Muscle layer of duodenum (tissue), 2 donors: ENCODE data around the gene ARFIP2.

Experiments
- H3K27ac ChIP-seq: one replicate; pipeline ENCODE4 v1.7.0; 2013; ENCODE audit warnings: mild to moderate bottlenecking, low read length
- H3K27me3 ChIP-seq: one replicate; pipeline ENCODE4 v1.7.0; 2013; ENCODE audit warnings: low read depth, mild to moderate bottlenecking, control low read depth, low read length
- H3K36me3 ChIP-seq, 2 donors: one replicate each; pipeline ENCODE4 v1.7.0; 2013; ENCODE audit warnings: low read length in 2 of 2, control low read depth in 1 of 2, mild to moderate bottlenecking in 1 of 2; ENCODE audit not compliant: insufficient read depth in 2 of 2, control insufficient read depth in 1 of 2
- H3K4me1 ChIP-seq, 2 donors: one replicate each; pipeline ENCODE4 v1.7.0; 2013; ENCODE audit warnings: low read length in 2 of 2, mild to moderate bottlenecking in 2 of 2, control low read depth in 1 of 2, moderate library complexity in 1 of 2; ENCODE audit not compliant: insufficient read depth in 2 of 2, control insufficient read depth in 1 of 2
- H3K4me3 ChIP-seq, 2 donors: one replicate each; pipeline ENCODE4 v1.7.0; 2013; ENCODE audit warnings: low read length in 2 of 2, low read depth in 1 of 2, mild to moderate bottlenecking in 1 of 2
- H3K9me3 ChIP-seq, 2 donors: one replicate each; pipeline ENCODE4 v1.7.0; 2013; ENCODE audit warnings: low read length in 2 of 2, control low read depth in 1 of 2, mild to moderate bottlenecking in 1 of 2; ENCODE audit not compliant: control insufficient read depth in 1 of 2
- donor health status: healthy.

The ARFIP2 gene

DNA sequence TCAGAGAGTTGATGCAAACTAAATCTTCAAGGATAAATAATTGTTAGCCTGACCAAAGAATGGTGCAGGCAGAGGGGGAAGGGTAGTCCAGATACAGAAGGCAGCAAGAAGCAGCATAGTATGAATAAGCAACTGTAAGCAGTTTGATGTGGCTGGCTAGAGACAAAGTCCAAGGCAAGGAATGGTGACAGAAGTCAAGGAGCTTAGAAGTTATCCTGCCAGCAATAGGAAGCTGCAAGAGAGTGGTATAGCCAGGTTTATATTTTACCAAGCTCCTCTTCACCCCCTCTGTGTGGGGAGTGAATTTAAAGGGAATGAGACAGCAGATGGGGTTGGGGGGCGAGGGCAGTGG lies 22.1 kb downstream of the ARFIP2 start:
- peaks cover 50 to 66% of the 10 kb centered on the region in 2 donors for H3K36me3 ChIP-seq

DNA sequence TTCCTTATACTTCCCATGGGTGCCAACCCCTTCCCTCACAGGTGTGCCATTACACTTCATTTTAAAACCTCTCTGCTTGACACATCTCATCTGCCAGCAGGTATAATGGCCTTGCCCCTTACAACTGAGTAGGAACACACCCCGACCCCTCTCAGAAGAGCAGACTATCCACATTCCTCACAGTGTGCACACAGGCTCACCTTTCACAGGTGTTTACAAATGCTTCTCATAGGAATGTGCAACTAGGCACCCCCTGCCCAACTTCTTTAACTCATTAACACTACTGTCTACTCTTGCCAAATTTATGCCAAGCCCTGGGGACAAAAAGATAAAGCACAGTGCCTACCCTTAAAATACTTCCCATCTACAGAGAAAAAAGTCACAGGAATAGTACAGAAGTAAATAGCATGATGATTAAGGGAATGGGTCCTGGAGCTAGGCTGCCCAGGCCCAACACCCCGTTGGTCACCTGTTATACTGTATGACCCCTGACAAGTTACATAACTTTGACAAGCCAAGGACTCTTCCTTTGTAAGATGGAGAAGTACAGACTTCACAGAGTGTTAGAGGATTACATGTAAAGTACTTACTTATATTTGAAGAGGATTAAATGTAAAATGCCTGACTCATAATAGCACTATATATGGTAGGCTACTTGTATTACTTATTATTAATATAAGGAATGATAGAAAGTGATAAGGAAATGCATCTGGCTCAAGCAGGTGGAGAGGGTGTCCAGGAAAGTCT lies 22.6 kb downstream of the ARFIP2 start:
- Histone ChIP-seq H3K4me1 (no peaks in the 10 kb centered on the region), H3K4me3 (no peak overlapping the region), H3K36me3 (peaks cover 44 to 64% of the 10 kb centered on the region in 2 donors), H3K9me3 (no peaks in the 10 kb centered on the region), H3K27me3 (no peaks in the 10 kb centered on the region), H3K27ac (no peak overlapping the region)

More for the DNA sequence above, 22.1 kb downstream of the ARFIP2 start:
- Histone ChIP-seq H3K4me1 (no peaks in the 10 kb centered on the region), H3K27ac (no peak overlapping the region), H3K9me3 (no peaks in the 10 kb centered on the region), H3K4me3 (no peak overlapping the region), H3K27me3 (no peaks in the 10 kb centered on the region)

DNA sequence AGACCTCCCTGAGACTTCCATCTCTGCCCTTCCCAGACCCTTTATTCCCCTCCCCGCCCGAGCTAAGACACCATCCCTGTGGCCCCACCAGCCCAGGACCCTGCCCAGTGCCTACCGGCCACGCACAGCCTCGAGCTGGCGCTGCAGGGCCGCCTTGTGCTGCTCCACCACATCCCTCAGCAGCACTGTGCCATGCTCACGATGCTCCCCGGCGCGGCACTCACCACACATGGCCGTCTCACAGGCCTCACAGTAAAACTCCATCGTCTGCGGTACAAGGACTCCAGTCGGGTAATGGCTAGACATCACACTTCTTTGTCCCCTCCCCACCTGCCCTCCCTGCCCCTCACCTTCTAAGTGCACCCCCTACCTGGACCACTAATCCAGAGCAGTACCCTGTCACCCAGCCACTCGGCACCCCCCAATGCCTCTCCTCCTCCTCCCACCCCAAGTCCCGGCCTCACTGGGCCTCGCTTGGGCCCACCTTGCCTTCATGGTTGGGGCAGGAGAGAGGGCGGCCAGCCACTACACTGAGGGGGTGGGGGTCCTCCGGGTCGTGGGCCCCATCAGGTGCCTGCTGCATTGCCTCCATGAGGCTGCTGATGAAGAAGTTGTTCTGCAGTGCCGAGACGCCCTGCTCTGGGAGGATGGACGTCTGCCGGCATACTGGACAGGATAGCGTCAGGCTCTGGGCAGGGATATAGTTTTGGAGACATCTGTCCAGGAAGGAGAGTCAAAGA lies 23.4 kb downstream of the ARFIP2 start:
- Histone ChIP-seq H3K27ac (no peak overlapping the region), H3K4me3 (no peak overlapping the region), H3K4me1 (no peaks in the 10 kb centered on the region), H3K27me3 (no peaks in the 10 kb centered on the region), H3K9me3 (no peaks in the 10 kb centered on the region), H3K36me3 (peaks cover 41 to 68% of the 10 kb centered on the region in 2 donors)

DNA sequence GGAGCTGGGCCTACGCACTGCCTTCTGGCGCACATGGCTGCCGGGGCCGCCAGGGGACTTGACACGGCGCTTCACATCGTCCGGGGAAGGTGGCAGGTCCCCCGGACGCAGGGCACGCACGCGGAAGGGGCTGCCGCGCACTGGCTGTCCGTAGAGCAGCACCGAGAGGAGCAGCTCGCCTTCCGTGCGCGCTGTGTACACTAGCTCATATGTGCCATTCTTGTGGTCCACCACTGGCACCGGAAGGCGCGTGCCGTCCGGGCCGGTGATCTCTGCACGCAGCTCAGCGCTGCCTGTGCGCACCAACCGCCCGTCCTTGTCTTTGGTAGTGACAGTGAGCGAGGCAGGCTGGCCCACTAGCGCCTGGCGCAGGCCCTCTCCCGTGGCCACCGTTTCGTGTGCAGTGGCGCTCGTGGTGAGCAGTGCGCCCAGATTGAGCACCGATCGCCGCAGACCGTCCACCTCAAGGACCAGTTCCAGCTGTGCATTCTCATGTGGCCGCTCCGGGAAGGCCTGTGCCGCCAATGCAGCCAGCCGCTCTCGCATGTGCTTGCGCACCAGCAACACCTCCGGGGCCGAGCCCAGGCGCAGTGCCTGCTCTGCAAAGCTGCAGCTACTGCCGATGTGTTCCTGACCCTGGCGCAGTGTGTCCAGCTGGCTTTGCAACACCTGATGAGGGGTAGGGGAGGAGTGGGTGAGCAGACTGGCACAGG lies 24.6 kb downstream of the ARFIP2 start:
- Histone ChIP-seq H3K4me1 (no peaks in the 10 kb centered on the region), H3K9me3 (no peaks in the 10 kb centered on the region), H3K36me3 (peaks cover 48 to 76% of the 10 kb centered on the region in 2 donors), H3K4me3 (no peak overlapping the region), H3K27me3 (no peaks in the 10 kb centered on the region), H3K27ac (no peak overlapping the region)

DNA sequence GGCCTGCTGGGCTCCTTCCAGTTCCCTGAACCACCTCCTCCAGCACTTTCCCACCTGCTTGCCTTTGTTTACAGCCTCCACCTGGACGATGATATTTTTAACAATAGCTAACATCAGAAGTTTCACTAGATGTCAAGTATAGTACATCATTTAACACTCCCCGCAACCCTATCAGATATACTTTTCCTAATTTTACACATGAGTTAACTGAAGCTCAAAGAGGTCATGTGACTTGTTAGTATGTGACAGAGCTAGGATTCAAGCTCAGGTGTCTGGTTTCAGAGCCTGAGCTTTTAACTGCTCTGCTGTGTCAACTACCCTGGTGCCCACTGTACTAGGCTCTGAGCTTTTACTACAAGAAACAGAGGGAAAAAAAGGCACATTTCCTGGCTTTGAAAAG lies 26.1 kb downstream of the ARFIP2 start:
- Histone ChIP-seq H3K4me3 (no peak overlapping the region), H3K4me1 (no peaks in the 10 kb centered on the region), H3K27me3 (no peaks in the 10 kb centered on the region), H3K36me3 (peaks cover 57 to 90% of the 10 kb centered on the region in 2 donors), H3K9me3 (no peaks in the 10 kb centered on the region), H3K27ac (no peak overlapping the region)

DNA sequence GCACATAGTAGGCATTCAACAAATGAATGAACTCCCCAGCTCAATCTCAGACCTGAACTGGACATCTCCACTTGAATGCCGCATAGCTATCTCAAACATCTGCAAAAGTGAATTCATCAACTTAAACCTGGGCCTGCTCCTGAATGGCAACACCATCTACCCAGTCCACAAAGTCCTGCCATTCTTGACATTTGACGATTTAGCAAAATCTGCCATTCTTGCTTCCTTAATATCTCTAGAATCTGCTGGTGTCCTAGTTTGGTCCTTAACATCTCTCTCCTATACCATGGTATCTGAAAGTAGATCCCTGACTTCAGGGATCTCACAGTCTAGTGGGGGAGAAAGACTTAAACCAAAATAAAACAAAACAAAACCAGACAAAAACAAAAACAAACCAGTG lies 28.0 kb downstream of the ARFIP2 start:
- Histone ChIP-seq H3K4me3 (no peak overlapping the region), H3K4me1 (no peaks in the 10 kb centered on the region), H3K9me3 (no peaks in the 10 kb centered on the region), H3K27me3 (no peaks in the 10 kb centered on the region), H3K27ac (no peak overlapping the region), H3K36me3 (peaks cover 55 to 88% of the 10 kb centered on the region in 2 donors)

DNA sequence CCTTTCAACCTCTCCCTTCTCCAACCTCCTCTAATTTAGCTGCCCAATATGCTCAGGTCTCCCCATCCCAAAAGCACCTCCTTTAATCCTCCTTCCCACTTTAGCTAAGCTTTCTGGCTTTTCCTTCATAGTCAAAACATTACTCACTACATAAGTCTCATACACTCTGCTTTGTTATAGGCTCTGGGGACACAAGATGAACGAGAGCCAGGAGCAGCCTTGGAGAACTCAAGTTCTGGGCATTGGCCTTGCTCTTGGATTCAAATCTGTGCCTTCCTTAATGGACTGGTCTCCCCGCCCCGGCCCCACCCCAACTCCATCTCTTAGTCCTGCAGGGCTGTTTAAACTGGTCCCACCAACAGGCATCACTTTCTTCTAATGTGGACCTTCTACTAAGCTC lies 28.9 kb downstream of the ARFIP2 start:
- no peak overlapping the region for H3K27ac ChIP-seq
- no peaks in the 10 kb centered on the region for H3K9me3 ChIP-seq
- H3K27me3 ChIP-seq: no peaks in the 10 kb centered on the region
- no peaks in the 10 kb centered on the region for H3K4me1 ChIP-seq
- peaks cover 52 to 79% of the 10 kb centered on the region in 2 donors for H3K36me3 ChIP-seq
- no peak overlapping the region for H3K4me3 ChIP-seq

DNA sequence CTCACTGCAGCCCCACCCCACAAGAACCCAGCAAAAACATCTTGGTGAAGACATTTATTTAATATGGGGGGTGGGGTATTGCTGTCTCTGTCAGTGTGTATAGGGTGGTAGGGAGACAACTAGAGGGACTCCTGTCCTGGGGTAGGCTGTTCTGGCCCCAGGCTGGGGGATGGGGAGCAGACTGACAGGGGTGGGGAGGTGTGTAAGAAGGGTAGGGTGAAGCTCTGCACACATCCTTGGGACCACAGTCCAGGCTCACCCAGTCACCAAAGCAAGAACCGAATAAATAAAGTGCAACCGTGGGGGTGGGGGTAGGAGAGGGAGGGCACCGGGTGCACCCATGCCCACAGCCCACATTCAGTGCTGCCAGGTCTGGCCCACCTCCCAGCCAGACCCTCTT lies 32.6 kb downstream of the ARFIP2 start:
- H3K36me3 ChIP-seq: peaks cover 29 to 46% of the 10 kb centered on the region in 2 donors
- no peaks in the 10 kb centered on the region for H3K27me3 ChIP-seq

DNA sequence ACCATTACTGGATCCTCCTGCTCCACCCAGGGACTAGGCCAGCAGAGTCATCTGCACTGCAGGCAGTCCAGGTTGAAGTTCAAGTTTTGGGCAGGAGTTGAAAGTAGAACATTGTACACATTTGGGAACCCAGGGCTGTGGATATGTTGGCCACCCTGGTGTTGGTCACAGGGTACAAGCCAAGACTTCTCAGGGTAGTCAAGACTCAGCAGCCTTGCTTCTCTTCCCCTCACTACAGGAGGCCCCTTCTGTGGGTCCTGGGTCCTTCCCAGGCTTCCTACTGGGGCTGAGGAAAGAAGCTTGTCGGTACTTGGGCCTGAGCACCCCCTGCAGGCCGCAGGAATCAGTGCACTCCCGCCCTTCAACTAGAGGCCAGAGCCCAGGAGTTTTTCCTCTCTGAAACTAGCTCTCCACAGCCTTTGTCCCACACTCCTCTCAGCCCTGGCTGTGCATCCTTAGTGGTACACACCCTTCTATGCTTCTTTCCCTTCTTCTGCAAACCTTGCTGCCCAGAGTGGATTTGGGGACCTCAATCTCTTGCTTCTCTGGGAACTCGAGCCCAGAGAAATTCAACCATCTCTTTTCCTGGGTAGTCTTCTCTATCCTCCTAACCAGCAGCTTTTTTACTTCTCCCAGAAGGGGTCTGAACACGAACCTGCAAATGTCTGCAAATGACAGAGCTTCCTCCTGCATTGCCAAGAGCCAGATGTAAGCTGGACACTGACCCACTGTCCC lies 37.7 kb downstream of the ARFIP2 start:
- H3K4me1 ChIP-seq: no peaks in the 10 kb centered on the region
- peaks cover 0 to under 1% of the 10 kb centered on the region in 2 donors for H3K36me3 ChIP-seq
- H3K27me3 ChIP-seq: no peaks in the 10 kb centered on the region
- H3K9me3 ChIP-seq: no peaks in the 10 kb centered on the region
- H3K27ac ChIP-seq: no peak overlapping the region
- H3K4me3 ChIP-seq: no peak overlapping the region

More for the DNA sequence above, 32.6 kb downstream of the ARFIP2 start:
- Histone ChIP-seq H3K27ac (no peak overlapping the region), H3K9me3 (no peaks in the 10 kb centered on the region), H3K4me3 (no peak overlapping the region), H3K4me1 (no peaks in the 10 kb centered on the region)

DNA sequence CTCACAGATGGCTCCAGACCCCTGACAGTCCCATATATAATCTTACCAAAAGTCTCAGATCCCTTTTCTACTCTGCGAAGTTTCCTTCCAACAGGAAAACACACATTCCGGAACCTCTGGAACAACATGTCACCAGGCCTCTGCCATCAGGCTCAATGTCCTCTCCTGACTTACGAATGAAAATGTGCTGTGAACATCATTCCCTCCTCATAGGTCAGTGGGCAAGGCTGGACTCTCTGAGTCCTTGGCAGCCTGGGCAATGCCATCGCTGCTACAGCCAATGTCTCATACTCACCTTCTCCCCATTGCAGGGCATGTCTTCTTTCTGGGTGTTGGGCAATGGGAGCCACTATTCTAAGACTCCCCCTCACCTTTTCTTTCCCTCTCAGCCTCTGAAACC lies 38.7 kb downstream of the ARFIP2 start:
- H3K4me3 ChIP-seq: no peak overlapping the region
- H3K9me3 ChIP-seq: no peaks in the 10 kb centered on the region
- no peaks in the 10 kb centered on the region for H3K36me3 ChIP-seq
- H3K27me3 ChIP-seq: no peaks in the 10 kb centered on the region
- no peaks in the 10 kb centered on the region for H3K4me1 ChIP-seq
- H3K27ac ChIP-seq: no peak overlapping the region

DNA sequence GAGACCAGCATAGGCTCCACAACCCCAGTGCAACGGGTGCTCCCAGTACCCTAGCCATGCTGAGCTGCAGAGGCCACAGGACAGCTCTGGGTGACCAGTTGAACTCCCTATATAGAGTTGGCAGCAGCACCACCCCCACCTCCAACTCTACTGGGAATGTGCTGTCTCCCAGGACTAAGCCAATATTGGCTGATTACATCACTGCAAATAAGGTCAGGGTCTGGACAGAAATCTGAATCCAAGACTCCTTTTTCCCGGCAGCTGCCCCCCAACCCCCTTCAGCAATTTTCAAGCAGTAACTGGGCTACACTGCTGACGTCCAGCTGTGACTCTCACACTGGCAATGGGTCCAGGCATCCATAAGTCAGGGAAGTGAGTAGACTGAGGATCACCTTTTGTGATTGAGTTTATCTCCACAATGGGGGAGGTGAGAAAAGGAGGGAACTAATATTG lies 40.2 kb downstream of the ARFIP2 start, which contains the start of gene HPX:
Gene HPX, minus strand, starts transcription at position 82 of the 453 bp plus-strand sequence. Its CDS starts 24 bp downstream, at position 58.
- Histone ChIP-seq H3K36me3 (no peaks in the 10 kb centered on the region), H3K27ac (no peak within 1 kb of the TSS), H3K4me1 (no peaks in the 10 kb centered on the region), H3K27me3 (no peaks in the 10 kb centered on the region), H3K4me3 (no peak within 1 kb of the TSS), H3K9me3 (no peaks in the 10 kb centered on the region)
